Heart left ventricle (tissue), 16 donors: ENCODE measurements around the gene TMEM239. TPM values are rescaled to one million over a fixed set of nuclear protein-coding genes. Genes with fewer than 3 reads are reported as not detected.
A peak's percentile ranks its signal among the peaks of the same experiment; 100 is the strongest.
"Not testable (repeated sequence)": the region's sequence is repeated elsewhere in the genome, so short reads cannot be mapped to it uniquely, and the experiment has no call there.

Experiments used
- ATAC-seq, 4 donors: fragments of 200-7000 bp; cut with Tn5 transposase; one replicate each; pipeline ENCODE4 v1.9.1; 2020 to 2022; ENCODE audit warnings: moderate library complexity in 4 of 4, mild to moderate bottlenecking in 3 of 4, moderate number of reproducible peaks in 1 of 4
- DNase-seq, 5 donors: peaks; one replicate each; pipeline ENCODE4 v3.0.0-alpha.2; 2020
- H3K27ac ChIP-seq, 12 donors: fragments of 200-600 bp; sonication (generic) in 4 of 12; one replicate each; pipeline versions ENCODE4 v1.5.0 to v1.8.0; 2016 to 2022; ENCODE audit warnings: mild to moderate bottlenecking in 2 of 12
- H3K27me3 ChIP-seq, 9 donors: fragments of 200-600 bp; sonication (generic) in 2 of 9; one replicate each; pipeline versions ENCODE4 v1.5.1 to v1.8.0; 2016 to 2022; ENCODE audit warnings: mild to moderate bottlenecking in 3 of 9
- H3K36me3 ChIP-seq, 9 donors: fragments of 200-600 bp; sonication (generic) in 2 of 9; one replicate each; pipeline versions ENCODE4 v1.5.0 to v1.8.0; 2018 to 2022; ENCODE audit warnings: mild to moderate bottlenecking in 2 of 9
- H3K4me1 ChIP-seq, 12 donors: fragments of 200-600 bp; sonication (generic) in 4 of 12; one replicate each; pipeline versions ENCODE4 v1.5.0 to v1.8.0; 2016 to 2022; ENCODE audit warnings: mild to moderate bottlenecking in 3 of 12
- H3K4me3 ChIP-seq, 12 donors: fragments of 200-600 bp; sonication (generic) in 4 of 12; one replicate each; pipeline versions ENCODE4 v1.5.0 to v1.8.0; 2017 to 2022; ENCODE audit warnings: mild to moderate bottlenecking in 9 of 12, moderate library complexity in 4 of 12
- H3K9me3 ChIP-seq, 12 donors: fragments of 200-600 bp; sonication (generic) in 4 of 12; one replicate each; pipeline versions ENCODE4 v1.5.0 to v1.8.0; 2016 to 2022; ENCODE audit warnings: mild to moderate bottlenecking in 1 of 12
- CTCF ChIP-seq, 12 donors: fragments of 200-600 bp; sonication (generic) in 4 of 12; IDR thresholded peaks; one replicate each; pipeline versions ENCODE4 v1.5.0 to v1.8.0; 2018 to 2022; ENCODE audit warnings: antibody characterized with exemption in 12 of 12, mild to moderate bottlenecking in 5 of 12
- POLR2A ChIP-seq, 2 donors: fragments of 450-650 bp; IDR thresholded peaks; one replicate each; pipeline ENCODE4 v1.6.1; 2017; ENCODE audit warnings: antibody characterized with exemption in 2 of 2, mild to moderate bottlenecking in 2 of 2, moderate library complexity in 2 of 2
- WGBS, 4 donors: extraction: QIAGEN DNeasy Blood & Tissue Kit in 2 of 4; methylation state at CpG; one replicate each; pipeline versions ENCODE4 v1.1.5 to v1.1.7; 2013 to 2018; 5-methylcytosine and 5-hydroxymethylcytosine counted together
- intact Hi-C, 10 donors: fragments of 100-400 bp; cut with DNase I; formaldehyde crosslinking; loops; one replicate each; pipeline versions ENCODE4 v1.11.1 to v1.14.2; 2022
- long read RNA-seq, 3 donors: library from polyadenylated mRNA; unstranded; transcript quantifications; one replicate each; pipeline ENCODE4 v2.0.0, GENCODE V29; 2020 to 2021
- polyA plus RNA-seq, 2 donors: library from polyadenylated mRNA; stranded (reverse); fragments of 200-250 nt; gene quantifications; one replicate each; pipeline ENCODE4 v1.2.3, GENCODE V29; 2013
- total RNA-seq, 9 donors: library from RNA; depleted of rRNA in 2 of 9; stranded (reverse); fragments of >200 nt in 2 of 9; fragmentation: NEBNext Ultra II Directional in 3 of 9; extraction: Animal tissue kit (Norgen Biotek cat#: 25700) in 3 of 9; gene quantifications; one replicate each; pipeline versions ENCODE4 v1.1.0 to v1.2.4, GENCODE V29; 2016 to 2023
- donor health status: ischemic (EF 13 %, LVEDD 7.1; RV severe dilation, severe dysfunction).
- donor health status: healthy with polysubstance abuse.
- donor health status: DM: no; HTN: yes; CAD: no.
- donor health status: DM: no; HTN: no; CAD: no.
- donor health status: ischemic (EF 25% LVEDD 6.9; RV normal size, moderate dysfunction).
- donor health status: ischemic (EF 25% LVEDD 5.7; RV mildly dilated, moderate dysfunction).
- donor health status: healthy.
- donor health status: DM: yes; HTN: yes; CAD: no.
- donor health status: ischemic (EF 35%, LVEDD 5.7; RV mildly dilated, moderate dysfunction).
- donor health status: nonischemic (EF 11% LVEDD 7.7; RV severe dilation, severe dysfunction).
- donor health status: DM: yes; HTN: yes; CAD: no.
- donor health status: PGD.
- donor health status: ischemic (EF 29% LVEDD 5.4; RV normal size, mild dysfunction).
- donor health status: nonischemic (EF 23%, LVEDD 6.1; RV moderate dilation, normal function).

Gene TMEM239
- total RNA-seq: not detected
- polyA plus RNA-seq: not detected
- long read RNA-seq, donor 1: 0 reads
- long read RNA-seq, donor 2: 0 reads
- long read RNA-seq, donor 3: 0 reads

GRCh38 chr20:2816030-2816582 is at the start of gene TMEM239:
Gene TMEM239, plus strand, starts transcription at chr20:2816364. Its CDS starts 191 bp downstream, at chr20:2816555.
- peaks cover 0 to 13% (median 0%) of the 10 kb centered on the region in 12 donors for H3K4me1 ChIP-seq
- no peaks in the 10 kb centered on the region for H3K36me3 ChIP-seq
- no peak within 1 kb of the TSS for H3K4me3 ChIP-seq
- peak within 1 kb of the TSS in 1 of 12 donors; percentile 49 for H3K27ac ChIP-seq
- 58 to 82% (median 71%) methylated on average over 8 to 10 of the region's 10 CpGs for WGBS, 4 donors
- DNase-seq (no peak), ATAC-seq (no peak)
- intact Hi-C loops: no loop called here
- TF ChIP-seq CTCF (IDR thresholded peaks at IDR 0.05) (no peak), POLR2A (IDR thresholded peaks at IDR 0.05) (no peak)
- H3K9me3 ChIP-seq: peaks cover 0 to 16% (median 7%) of the 10 kb centered on the region in 12 donors
- H3K27me3 ChIP-seq: peaks cover 5 to 39% (median 15%) of the 10 kb centered on the region in 9 donors

- peak in 2 of 5 donors; percentile 54 to 63 for DNase-seq
- intact Hi-C loops: no loop called here
- no peak for TF ChIP-seq POLR2A (IDR thresholded peaks at IDR 0.05)
- no peak for TF ChIP-seq CTCF (IDR thresholded peaks at IDR 0.05)
- Histone ChIP-seq H3K27me3 (peaks cover 0 to 48% (median 11%) of the 10 kb centered on the region in 9 donors), H3K27ac (no peak overlapping the region), H3K9me3 (no peaks in the 10 kb centered on the region), H3K4me3 (no peak overlapping the region), H3K36me3 (no peaks in the 10 kb centered on the region), H3K4me1 (peaks cover 0 to 9% (median 2%) of the 10 kb centered on the region in 12 donors)
- 50 to 60% (median 54%) methylated on average over 7 to 15 of the region's 15 CpGs for WGBS, 4 donors
- peak; percentile 42 to 89 (median 73) for ATAC-seq
Measured at GRCh38 chr20:2767768-2768631, 48.2 kb upstream of the TMEM239 start.

GRCh38 chr20:2768632-2769015 is 47.5 kb upstream of the TMEM239 start:
- 50 to 75% (median 63%) methylated on average over 5 of the region's 5 CpGs for WGBS, 4 donors
- no peaks in the 10 kb centered on the region for H3K9me3 ChIP-seq
- peaks cover 0 to 9% (median 2%) of the 10 kb centered on the region in 12 donors for H3K4me1 ChIP-seq
- peaks cover 0 to 42% (median 11%) of the 10 kb centered on the region in 9 donors for H3K27me3 ChIP-seq
- intact Hi-C loops: no loop called here
- DNase-seq (no peak), ATAC-seq (no peak)
- no peaks in the 10 kb centered on the region for H3K36me3 ChIP-seq
- H3K27ac ChIP-seq: no peak overlapping the region
- TF ChIP-seq POLR2A (IDR thresholded peaks at IDR 0.05) (no peak), CTCF (IDR thresholded peaks at IDR 0.05) (no peak)
- no peak overlapping the region for H3K4me3 ChIP-seq

DNA sequence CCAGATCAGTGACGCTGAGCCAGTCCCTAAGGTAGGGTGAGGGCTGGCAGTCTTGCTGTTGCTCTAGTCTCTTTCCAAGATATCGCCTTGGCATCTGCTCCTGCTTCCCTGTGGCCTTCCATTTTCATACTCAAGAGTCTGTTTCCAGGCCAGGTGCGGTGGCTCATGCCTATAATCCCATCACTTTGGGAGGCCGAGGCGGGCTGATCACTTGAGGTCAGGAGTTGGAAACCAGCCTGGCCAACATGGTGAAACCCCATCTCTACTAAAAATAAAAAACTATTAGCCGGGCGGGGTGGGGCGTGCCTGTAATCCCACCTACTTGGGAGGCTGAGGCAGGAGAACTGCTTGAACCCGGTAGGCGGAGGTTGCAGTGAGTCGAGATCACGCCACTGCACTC is 46.1 kb upstream of the TMEM239 start:
- 95 to 96% (median 95%) methylated on average over 12 of the region's 12 CpGs for WGBS, 4 donors
- H3K27me3 ChIP-seq: peaks cover 0 to 28% (median 5%) of the 10 kb centered on the region in 9 donors
- H3K4me1 ChIP-seq, intact Hi-C loops, H3K36me3 ChIP-seq, H3K27ac ChIP-seq, H3K9me3 ChIP-seq, H3K4me3 ChIP-seq, ATAC-seq, DNase-seq: not testable (repeated sequence)
